ENCODE results near the gene MAD1L1. TPM values are rescaled to one million over a fixed set of nuclear protein-coding genes. Genes with fewer than 3 reads are reported as not detected.

MAD1L1 gene
- total and polyA plus RNA-seq, 8 donors, result 12.8 to 469 (median 27.3) TPM

DNA sequence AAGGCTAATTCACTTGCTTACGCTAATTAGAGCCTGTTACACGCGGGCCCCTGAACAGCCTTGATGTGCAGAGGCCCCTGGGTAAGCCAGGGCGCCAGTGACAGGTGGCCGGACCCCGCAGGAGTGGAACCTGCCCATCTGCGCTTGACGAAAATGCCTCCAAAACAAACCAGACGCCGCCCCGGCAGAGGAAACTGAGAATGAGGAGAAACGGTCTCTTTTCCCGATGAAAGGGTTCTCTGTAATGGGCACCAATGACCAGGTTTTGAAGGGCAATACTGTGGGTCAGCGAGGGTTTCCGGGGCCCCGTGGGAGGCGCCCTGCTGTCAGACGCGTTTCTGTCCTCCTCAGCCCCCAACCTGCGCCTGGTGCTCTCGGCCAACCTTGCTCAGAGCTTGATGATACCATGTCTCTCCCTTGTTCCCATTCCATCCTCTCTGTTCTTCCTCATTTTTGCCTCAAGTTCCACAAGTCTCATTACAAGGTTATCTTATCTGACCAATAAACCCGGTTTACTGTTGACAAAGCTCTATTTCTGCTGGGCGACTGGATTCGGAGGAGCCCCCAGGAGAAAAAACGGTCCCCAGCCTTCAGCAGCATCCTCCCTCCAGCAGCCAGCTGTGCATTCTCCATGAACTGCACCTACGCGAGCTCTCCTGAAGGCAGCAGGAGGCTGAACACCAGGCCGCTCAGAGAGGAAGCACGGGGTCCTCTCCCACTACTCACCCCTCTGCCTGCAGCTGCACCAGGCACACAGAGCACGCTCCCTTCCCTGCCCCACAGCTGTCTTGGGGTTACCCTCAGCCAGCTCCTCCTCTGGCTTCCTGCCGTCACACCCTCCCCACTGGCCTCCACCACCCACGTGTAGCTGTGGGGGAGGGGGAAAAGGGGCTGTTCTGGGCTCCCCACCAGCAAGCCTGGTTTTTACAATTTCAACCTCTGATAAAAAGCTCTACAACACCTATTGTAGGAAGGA, 202.0 kb downstream of the MAD1L1 start:
- peaks cover 0 to 15% (median 9%) of the 10 kb centered on the region in 4 donors for H3K9me3 ChIP-seq
- H3K36me3 ChIP-seq, result peaks cover 0 to 4% (median 0%) of the 10 kb centered on the region in 4 donors
- H3K4me1 ChIP-seq, result peaks cover 0 to 14% (median 9%) of the 10 kb centered on the region in 4 donors
- no peak overlapping the region for H3K4me3 ChIP-seq
- peak in 1 of 2 donors; percentile 58 for DNase-seq
- 84 to 88% (median 85%) methylated on average over 32 of the region's 32 CpGs for WGBS, 5 donors
- intact Hi-C loops (cut with DNase I; ENCODE audit: low total_unique reads), result no loop called here
- TF ChIP-seq, protein P1, sequence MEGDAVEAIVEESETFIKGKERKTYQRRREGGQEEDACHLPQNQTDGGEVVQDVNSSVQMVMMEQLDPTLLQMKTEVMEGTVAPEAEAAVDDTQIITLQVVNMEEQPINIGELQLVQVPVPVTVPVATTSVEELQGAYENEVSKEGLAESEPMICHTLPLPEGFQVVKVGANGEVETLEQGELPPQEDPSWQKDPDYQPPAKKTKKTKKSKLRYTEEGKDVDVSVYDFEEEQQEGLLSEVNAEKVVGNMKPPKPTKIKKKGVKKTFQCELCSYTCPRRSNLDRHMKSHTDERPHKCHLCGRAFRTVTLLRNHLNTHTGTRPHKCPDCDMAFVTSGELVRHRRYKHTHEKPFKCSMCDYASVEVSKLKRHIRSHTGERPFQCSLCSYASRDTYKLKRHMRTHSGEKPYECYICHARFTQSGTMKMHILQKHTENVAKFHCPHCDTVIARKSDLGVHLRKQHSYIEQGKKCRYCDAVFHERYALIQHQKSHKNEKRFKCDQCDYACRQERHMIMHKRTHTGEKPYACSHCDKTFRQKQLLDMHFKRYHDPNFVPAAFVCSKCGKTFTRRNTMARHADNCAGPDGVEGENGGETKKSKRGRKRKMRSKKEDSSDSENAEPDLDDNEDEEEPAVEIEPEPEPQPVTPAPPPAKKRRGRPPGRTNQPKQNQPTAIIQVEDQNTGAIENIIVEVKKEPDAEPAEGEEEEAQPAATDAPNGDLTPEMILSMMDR (IDR thresholded peaks at IDR 0.05), result no peak
- H3K27me3 ChIP-seq, result no peaks in the 10 kb centered on the region
- H3K27ac ChIP-seq, result no peak overlapping the region

DNA sequence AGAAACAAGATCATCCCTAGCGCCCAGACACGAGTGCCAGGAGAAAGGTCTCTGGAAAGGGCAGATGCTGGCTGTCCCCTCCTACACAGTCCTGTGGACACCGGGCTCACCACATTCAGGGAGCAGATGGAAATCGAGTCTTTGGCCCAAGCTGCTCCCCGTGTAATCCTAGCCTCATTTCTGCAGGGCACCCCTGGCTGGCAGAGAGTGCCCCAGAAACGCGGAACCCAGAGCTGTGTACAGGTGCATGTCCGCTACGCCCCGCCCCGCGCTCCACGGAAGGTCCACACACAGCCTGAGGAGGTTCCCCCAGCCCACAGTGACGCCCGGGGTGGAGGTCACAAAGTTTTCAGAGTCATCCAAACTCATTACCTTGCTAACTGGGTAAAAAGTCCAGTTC, 202.8 kb downstream of the MAD1L1 start:
- Histone ChIP-seq H3K36me3 (peaks cover 0 to 4% (median 0%) of the 10 kb centered on the region in 4 donors), H3K4me1 (peaks cover 0 to 14% (median 9%) of the 10 kb centered on the region in 4 donors), H3K27me3 (no peaks in the 10 kb centered on the region), H3K27ac (no peak overlapping the region), H3K9me3 (peaks cover 0 to 24% (median 14%) of the 10 kb centered on the region in 4 donors), H3K4me3 (no peak overlapping the region)
- intact Hi-C loops (cut with DNase I; ENCODE audit: low total_unique reads), result no loop called here
- no peak for TF ChIP-seq EP300 (IDR thresholded peaks at IDR 0.05)
- TF ChIP-seq POLR2AphosphoS5 (IDR thresholded peaks at IDR 0.05), result no peak
- TF ChIP-seq, protein P1 (IDR thresholded peaks at IDR 0.05), result no peak
- no peak for TF ChIP-seq POLR2A (IDR thresholded peaks at IDR 0.05)
- DNase-seq, result no peak
- 97 to 98% (median 97%) methylated on average over 11 to 15 of the region's 15 CpGs for WGBS, 5 donors

DNA sequence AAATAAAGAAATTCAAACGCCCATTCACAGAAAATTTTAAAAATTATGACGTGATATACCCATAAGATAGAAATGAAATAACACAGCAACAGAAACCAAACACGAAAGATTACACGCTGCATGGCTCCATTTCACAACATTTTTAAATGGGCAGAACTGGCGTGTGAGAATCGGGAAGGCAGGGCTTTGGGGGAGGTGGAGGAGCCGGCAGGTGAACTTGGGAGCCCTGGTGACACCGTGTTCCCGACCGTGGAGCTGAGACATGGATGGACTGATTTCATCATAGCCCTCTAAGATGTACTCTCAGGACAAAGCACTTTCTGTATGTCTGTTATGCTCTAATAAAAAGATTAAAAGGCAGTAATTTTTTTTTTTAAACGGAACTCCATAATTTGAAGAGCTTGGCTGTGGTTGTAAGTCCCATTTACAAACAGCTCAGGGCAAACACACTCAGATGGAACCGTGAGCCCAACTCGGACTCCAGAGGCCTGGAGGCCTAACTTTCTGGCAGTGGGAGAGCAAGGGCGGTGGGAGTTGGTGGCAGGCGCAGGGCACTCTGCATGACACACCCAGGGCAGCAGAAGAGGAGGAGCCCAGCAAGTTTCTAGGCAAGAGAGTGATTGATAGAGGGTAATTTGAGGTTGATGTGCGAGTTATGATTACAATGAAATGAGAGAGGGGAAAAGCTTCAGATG, 203.4 kb downstream of the MAD1L1 start:
- WGBS, 5 donors, result 94 to 97% (median 95%) methylated on average over 16 of the region's 16 CpGs
- Histone ChIP-seq H3K4me3 (no peak overlapping the region), H3K27ac (no peak overlapping the region), H3K4me1 (peaks cover 0 to 14% (median 9%) of the 10 kb centered on the region in 4 donors), H3K27me3 (no peaks in the 10 kb centered on the region), H3K36me3 (peaks cover 0 to 4% (median 0%) of the 10 kb centered on the region in 4 donors), H3K9me3 (peaks cover 0 to 29% (median 18%) of the 10 kb centered on the region in 4 donors)
- intact Hi-C loops (cut with DNase I; ENCODE audit: low total_unique reads), result no loop called here
- no peak for DNase-seq
- TF ChIP-seq POLR2AphosphoS5 (IDR thresholded peaks at IDR 0.05) (no peak), EP300 (IDR thresholded peaks at IDR 0.05) (no peak), POLR2A (IDR thresholded peaks at IDR 0.05) (no peak)
- TF ChIP-seq, protein P1 (IDR thresholded peaks at IDR 0.05), result no peak

DNA sequence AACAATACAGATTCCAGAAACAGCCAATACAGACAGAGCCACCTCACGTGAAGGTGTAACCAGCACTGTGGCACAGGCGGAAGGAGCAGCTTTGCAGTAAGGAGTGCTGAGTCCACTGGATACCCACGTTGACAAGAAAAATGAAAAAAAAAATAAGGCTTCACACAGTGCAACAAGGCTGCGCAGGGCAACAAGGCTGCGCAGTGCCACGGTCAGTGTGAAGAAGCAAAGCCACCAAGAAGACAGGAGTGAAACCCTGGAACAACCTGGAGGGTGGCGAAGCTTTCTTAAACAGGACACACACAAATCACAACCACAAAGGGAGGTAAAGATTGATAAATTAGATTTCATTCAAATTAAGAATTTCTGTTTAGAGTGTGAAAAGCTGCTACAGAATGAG, 204.0 kb downstream of the MAD1L1 start:
- TF ChIP-seq, protein P1 (IDR thresholded peaks at IDR 0.05), result no peak
- TF ChIP-seq POLR2A (IDR thresholded peaks at IDR 0.05), result no peak
- TF ChIP-seq POLR2AphosphoS5 (IDR thresholded peaks at IDR 0.05), result no peak
- TF ChIP-seq EP300 (IDR thresholded peaks at IDR 0.05), result no peak
- 94 to 98% (median 97%) methylated on average over 7 of the region's 7 CpGs for WGBS, 5 donors
- Histone ChIP-seq H3K4me1 (peaks cover 0 to 14% (median 9%) of the 10 kb centered on the region in 4 donors), H3K27ac (no peak overlapping the region), H3K9me3 (peaks cover 0 to 32% (median 18%) of the 10 kb centered on the region in 4 donors), H3K27me3 (no peaks in the 10 kb centered on the region), H3K4me3 (no peak overlapping the region), H3K36me3 (peaks cover 0 to 4% (median 0%) of the 10 kb centered on the region in 4 donors)
- DNase-seq, result no peak
- intact Hi-C loops (cut with DNase I; ENCODE audit: low total_unique reads), result no loop called here
